Activated T-cell treated with anti-CD3 and anti-CD28 coated beads, Interleukin-2, amount 50 U/mL, for 72 hours (primary cell): ENCODE data around the gene ODAD4. TPM values are rescaled to one million over a fixed set of nuclear protein-coding genes. Genes with fewer than 3 reads are reported as not detected.

ENCODE experiments used
- ATAC-seq, 2 donors: fragments of 150-1000 bp; cut with Tn5 transposase; replicated peaks in 1 of 2; 2 replicates each; pipeline ENCODE4 v1.10.0; 2021; ENCODE audit warnings: moderate library complexity in 2 of 2, mild to moderate bottlenecking in 1 of 2
- DNase-seq, 2 donors: peaks; one replicate each; pipeline ENCODE4 v3.0.0; 2021 to 2022; ENCODE audit warnings: mixed read lengths in 1 of 2
- H3K27ac Mint-ChIP-seq: one replicate; pipeline ENCODE4 v1.8.0; 2022; ENCODE audit warnings: mild to moderate bottlenecking, moderate library complexity, mixed read lengths
- H3K27me3 Mint-ChIP-seq: one replicate; pipeline ENCODE4 v1.8.0; 2022; ENCODE audit warnings: low read depth, mixed read lengths
- H3K36me3 Mint-ChIP-seq, 2 donors: one replicate each; pipeline ENCODE4 v1.8.0; 2022; ENCODE audit warnings: mixed read lengths in 2 of 2, mild to moderate bottlenecking in 1 of 2; ENCODE audit not compliant: insufficient read depth in 2 of 2
- H3K4me1 Mint-ChIP-seq: one replicate; pipeline ENCODE4 v1.8.0; 2022; ENCODE audit warnings: low read depth, mixed read lengths
- H3K4me3 Mint-ChIP-seq, 2 donors: one replicate each; pipeline ENCODE4 v1.8.0; 2022; ENCODE audit warnings: mild to moderate bottlenecking in 2 of 2, mixed read lengths in 2 of 2, moderate library complexity in 2 of 2
- H3K9me3 Mint-ChIP-seq, 2 donors: one replicate each; pipeline ENCODE4 v1.8.0; 2022; ENCODE audit warnings: mixed read lengths in 2 of 2
- total RNA-seq, 2 donors: library from RNA; stranded (reverse); gene quantifications; one replicate each; pipeline ENCODE4 v1.2.3, GENCODE V29; 2022

The ODAD4 gene
- total RNA-seq, 2 donors from 2014 or later, result 0.72 to 1.6 TPM

GRCh38 chr17:41904242-41904841, 26.1 kb upstream of the ODAD4 start:
- Mint-ChIP-seq H3K4me1 (no peaks in the 10 kb centered on the region), H3K36me3 (peaks cover 5 to 28% of the 10 kb centered on the region in 2 donors), H3K27ac (no peak overlapping the region), H3K4me3 (no peak overlapping the region), H3K27me3 (no peaks in the 10 kb centered on the region), H3K9me3 (no peaks in the 10 kb centered on the region)
- DNase-seq (no peak), ATAC-seq (no peak)

DNA sequence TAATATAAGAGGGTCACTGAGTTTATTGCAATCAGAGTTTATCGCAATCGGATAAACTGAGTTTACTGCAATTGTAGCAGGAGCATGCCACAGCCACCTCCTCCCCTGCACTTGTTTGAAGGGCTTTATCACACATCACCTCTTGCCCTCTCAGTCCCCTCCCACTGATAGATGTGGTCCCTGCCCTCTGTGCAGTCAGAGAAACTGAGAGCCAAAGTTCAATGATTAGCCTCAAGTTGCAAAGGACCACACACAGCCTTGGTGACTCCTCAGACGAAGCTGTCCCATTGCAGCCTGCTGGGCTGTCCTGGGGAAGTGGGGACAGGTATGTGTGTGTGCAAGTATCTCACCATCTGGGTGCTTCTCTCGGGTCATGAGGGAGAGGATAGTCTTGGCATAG, 25.2 kb upstream of the ODAD4 start:
- ATAC-seq (no peak), DNase-seq (no peak)
- Mint-ChIP-seq H3K27me3 (no peaks in the 10 kb centered on the region), H3K4me1 (no peaks in the 10 kb centered on the region), H3K36me3 (peaks cover 5 to 24% of the 10 kb centered on the region in 2 donors), H3K9me3 (no peaks in the 10 kb centered on the region), H3K27ac (no peak overlapping the region), H3K4me3 (no peak overlapping the region)

GRCh38 chr17:41906465-41907184, 23.8 kb upstream of the ODAD4 start:
- Mint-ChIP-seq H3K4me3 (no peak overlapping the region), H3K27ac (no peak overlapping the region), H3K36me3 (peaks cover 2 to 17% of the 10 kb centered on the region in 2 donors), H3K9me3 (no peaks in the 10 kb centered on the region), H3K27me3 (no peaks in the 10 kb centered on the region), H3K4me1 (no peaks in the 10 kb centered on the region)
- no peak for ATAC-seq
- no peak for DNase-seq

DNA sequence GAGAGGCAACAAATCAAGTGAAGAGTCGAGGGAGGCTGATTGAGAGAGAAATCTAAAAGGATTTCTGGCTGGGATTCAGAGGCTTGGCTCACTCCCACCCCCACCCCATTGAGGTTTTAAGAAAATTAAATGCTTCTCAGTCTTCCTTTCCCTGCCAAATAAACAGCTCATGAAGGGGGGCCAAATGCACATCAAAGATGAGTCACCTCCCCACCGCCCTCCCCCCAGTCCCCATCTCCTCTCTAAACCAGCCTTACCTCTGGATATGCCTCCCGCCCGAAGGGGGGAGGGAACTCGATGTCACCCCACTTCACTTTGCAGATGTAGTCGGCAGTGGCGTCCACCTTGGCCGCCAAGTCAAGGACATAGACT, 23.2 kb upstream of the ODAD4 start:
- Mint-ChIP-seq H3K4me3 (no peak overlapping the region), H3K27ac (no peak overlapping the region), H3K36me3 (peaks cover 2 to 15% of the 10 kb centered on the region in 2 donors), H3K27me3 (no peaks in the 10 kb centered on the region), H3K9me3 (no peaks in the 10 kb centered on the region), H3K4me1 (no peaks in the 10 kb centered on the region)
- DNase-seq (no peak), ATAC-seq (no peak)

DNA sequence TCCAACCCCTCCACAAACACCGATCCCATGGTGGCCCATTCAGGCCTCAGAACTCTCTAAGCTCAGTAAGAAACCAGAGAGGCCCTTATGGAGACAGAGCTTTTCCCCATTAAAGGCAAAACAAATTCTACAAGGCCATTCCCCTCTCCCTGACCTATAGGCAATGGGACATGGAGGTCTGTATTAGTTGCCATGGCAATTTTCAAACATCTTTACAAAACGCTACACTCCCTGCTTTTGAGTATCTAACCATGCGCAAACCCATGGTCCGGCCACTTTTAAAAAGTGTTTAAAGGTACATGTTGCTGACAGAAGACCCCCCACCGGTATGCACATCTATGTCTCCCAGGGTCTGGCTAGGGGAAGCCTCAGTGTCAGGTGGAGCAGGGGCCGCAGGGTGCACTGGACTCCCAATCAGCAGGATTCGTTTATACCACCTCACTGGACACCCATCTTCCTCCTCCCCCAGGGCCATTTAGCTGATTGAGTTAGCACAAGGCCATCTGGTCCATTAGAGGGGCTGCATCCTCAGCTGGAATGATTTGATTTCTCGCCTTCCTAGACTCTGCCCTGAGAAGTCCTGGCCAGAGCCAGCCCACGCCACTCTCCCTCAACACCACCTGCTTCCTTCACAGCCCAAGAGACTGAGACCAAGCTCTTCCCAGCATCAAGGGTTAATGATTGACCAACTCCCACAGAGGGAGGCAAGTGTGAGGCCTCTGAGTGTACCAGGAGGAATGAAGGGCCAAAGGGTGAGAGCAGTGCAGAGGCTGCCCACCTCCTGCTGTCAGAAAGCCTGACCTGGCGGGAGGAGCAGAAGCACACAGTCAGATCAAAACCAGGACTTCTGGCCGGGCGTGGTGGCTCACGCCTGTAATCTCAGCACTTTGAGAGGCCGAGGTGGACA, 22.5 kb upstream of the ODAD4 start:
- ATAC-seq (no peak), DNase-seq (no peak)
- Mint-ChIP-seq H3K27me3 (no peaks in the 10 kb centered on the region), H3K4me3 (no peak overlapping the region), H3K4me1 (no peaks in the 10 kb centered on the region), H3K9me3 (no peaks in the 10 kb centered on the region), H3K36me3 (peaks cover 2 to 16% of the 10 kb centered on the region in 2 donors), H3K27ac (peak overlapping the region; percentile 22)

DNA sequence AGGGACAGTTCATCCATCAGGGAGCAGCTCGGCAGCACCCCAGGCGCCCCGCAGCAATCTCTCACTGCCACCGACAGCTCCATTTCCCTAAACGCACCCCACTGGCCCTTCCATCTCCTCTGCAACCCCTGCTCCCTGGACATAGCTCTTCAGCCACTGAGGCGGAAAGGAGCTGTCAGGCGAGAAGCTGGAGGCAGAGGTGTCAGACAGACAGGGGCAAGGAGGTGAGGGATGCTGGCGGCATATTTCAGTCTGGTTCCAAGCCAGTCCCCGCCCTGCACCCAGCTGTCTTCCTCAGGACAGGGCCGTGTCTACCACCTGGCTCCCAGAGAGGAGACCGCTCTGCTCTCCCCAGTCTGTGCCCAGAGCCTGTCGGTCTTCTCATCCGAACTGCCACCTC, 21.3 kb upstream of the ODAD4 start:
- Mint-ChIP-seq H3K4me3 (no peak overlapping the region), H3K36me3 (peaks cover 2 to 13% of the 10 kb centered on the region in 2 donors), H3K27me3 (no peaks in the 10 kb centered on the region), H3K9me3 (no peaks in the 10 kb centered on the region), H3K4me1 (no peaks in the 10 kb centered on the region), H3K27ac (no peak overlapping the region)
- DNase-seq (no peak), ATAC-seq (no peak)

DNA sequence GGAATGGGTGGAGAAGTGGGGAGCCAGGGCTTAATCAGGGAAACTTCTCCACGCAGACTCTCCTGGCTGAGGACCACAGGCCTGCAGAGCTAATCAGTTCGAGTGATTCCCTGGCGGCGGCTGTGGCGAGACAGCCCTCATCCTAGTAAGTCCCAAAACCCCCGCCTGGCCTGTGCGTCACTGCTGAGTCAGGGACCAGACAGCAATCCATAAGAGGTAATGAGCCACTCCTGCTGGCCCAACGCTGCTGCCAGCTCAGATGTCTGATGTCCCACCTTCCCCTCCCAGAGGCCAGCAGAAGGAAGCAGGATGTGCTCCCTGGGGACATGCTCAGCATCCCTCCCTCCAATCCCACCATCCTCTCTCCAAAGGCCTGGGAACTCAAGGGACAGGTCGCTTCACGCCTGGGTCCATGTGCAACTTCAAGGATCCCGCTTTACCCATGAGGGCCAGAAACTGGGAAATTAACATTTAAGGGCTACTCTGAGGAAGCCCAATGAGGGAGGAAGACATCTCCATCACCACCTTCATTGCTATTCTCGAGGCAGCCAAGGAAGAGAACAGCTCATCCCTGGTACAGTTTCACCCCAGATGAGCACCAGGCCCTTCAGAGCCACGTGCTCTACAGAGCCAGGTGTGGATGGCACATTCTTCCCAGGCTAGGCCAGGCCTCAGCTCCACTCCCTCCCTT, 19.6 kb upstream of the ODAD4 start:
- Mint-ChIP-seq H3K27ac (no peak overlapping the region), H3K36me3 (peaks cover 2 to 10% of the 10 kb centered on the region in 2 donors), H3K9me3 (no peaks in the 10 kb centered on the region), H3K27me3 (no peaks in the 10 kb centered on the region), H3K4me1 (peaks cover 5% of the 10 kb centered on the region), H3K4me3 (no peak overlapping the region)
- DNase-seq (no peak), ATAC-seq (no peak)

DNA sequence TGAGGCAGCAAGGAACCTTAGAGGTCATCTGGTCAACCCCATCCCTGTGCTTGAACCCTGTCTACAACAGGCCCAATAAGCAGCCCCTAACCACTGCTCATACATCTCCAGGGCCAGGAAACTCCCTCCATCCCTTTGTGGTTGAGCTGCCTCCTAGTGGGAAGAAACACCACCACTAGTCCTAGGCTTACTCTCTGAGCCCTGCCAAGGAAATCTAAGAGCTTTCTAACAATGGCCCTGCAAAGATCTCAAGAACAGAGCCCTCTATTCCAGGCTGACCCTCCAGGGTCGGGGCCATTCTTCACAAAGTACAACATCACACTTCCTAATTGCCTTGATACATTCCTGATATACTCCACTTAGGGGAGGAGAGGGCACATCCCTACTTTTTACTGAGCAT, 17.5 kb upstream of the ODAD4 start:
- ATAC-seq (no peak), DNase-seq (no peak)
- Mint-ChIP-seq H3K4me3 (no peak overlapping the region), H3K9me3 (no peaks in the 10 kb centered on the region), H3K36me3 (peaks cover 2 to 7% of the 10 kb centered on the region in 2 donors), H3K4me1 (peaks cover 20% of the 10 kb centered on the region), H3K27ac (peak overlapping the region; percentile 59), H3K27me3 (no peaks in the 10 kb centered on the region)

DNA sequence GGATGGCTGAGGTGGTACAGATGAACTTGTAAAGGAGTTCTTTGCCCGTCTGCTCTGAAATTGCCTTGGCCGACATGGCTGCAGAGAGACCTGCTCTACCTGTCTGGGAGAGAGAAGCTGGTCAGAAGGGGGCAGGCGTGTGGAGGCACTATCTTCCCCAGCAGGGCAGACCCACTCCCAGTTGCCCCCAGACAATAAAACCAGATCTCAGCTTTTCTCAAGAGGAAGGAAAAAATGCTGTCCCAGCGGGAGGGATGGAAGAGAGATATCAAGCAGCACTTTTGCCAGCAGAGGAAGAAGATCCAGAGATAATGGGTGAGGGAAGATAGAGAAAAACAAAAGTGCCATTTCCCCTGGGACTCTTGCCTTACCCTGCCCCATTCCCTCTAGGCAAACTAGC, 16.6 kb upstream of the ODAD4 start:
- no peak overlapping the region for H3K27ac Mint-ChIP-seq
- H3K4me1 Mint-ChIP-seq, result peaks cover 20% of the 10 kb centered on the region

DNA sequence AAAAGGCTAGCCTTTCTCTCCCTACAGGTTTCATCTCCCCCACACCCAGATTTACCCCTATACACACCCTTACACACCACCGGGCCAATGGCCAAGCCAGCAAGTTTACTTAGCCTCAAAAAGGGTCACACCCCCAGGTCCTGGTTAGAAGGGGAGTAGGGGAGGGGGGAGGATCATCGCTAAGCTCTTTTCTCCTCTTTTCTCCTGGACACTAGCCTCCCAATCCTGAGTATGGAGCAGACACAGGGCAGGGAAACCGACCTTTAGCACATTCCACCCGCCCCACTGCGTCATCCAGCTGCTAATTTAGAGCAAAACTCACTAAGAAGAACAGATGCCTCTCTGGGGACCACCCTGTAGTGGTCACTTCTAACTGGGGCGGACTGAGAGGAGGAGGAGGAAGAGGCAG, 16.1 kb upstream of the ODAD4 start:
- ATAC-seq, result no peak
- Mint-ChIP-seq H3K4me3 (no peak overlapping the region), H3K27me3 (no peaks in the 10 kb centered on the region), H3K36me3 (peaks cover 2 to 5% of the 10 kb centered on the region in 2 donors), H3K9me3 (no peaks in the 10 kb centered on the region), H3K4me1 (peaks cover 20% of the 10 kb centered on the region), H3K27ac (no peak overlapping the region)
- DNase-seq, result no peak

More for the DNA sequence above, 16.6 kb upstream of the ODAD4 start:
- H3K36me3 Mint-ChIP-seq, result peaks cover 2 to 5% of the 10 kb centered on the region in 2 donors
- H3K4me3 Mint-ChIP-seq, result no peak overlapping the region
- no peaks in the 10 kb centered on the region for H3K27me3 Mint-ChIP-seq
- DNase-seq (no peak), ATAC-seq (no peak)
- H3K9me3 Mint-ChIP-seq, result no peaks in the 10 kb centered on the region

- no peak overlapping the region for H3K4me3 Mint-ChIP-seq
- H3K36me3 Mint-ChIP-seq, result peaks cover 2 to 5% of the 10 kb centered on the region in 2 donors
- ATAC-seq (no peak), DNase-seq (no peak)
- no peak overlapping the region for H3K27ac Mint-ChIP-seq
- H3K27me3 Mint-ChIP-seq, result no peaks in the 10 kb centered on the region
- peaks cover 23% of the 10 kb centered on the region for H3K4me1 Mint-ChIP-seq
- no peaks in the 10 kb centered on the region for H3K9me3 Mint-ChIP-seq
These were observed 15.4 kb upstream of the ODAD4 start for GRCh38 chr17:41915020-41915419.

DNA sequence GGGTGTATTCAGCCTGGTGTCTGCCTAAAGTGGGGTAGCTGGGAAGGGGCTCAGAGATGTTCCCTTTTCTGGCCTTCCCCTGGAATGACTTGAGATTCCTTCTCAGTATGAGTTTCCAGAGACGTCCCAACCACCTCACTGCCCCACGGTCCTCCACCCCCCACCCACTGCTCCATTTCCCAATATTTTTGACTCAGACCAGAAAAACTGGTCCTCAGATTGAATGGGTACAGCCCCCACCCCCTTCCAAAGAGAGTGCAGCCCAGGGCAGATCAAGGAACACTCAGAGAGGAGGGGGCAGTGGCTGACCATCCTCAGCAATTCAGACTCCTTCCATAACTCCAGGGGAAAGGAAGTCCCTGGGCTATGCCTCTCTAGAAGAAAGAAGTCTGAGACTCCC, 14.9 kb upstream of the ODAD4 start:
- no peak for ATAC-seq
- no peaks in the 10 kb centered on the region for H3K27me3 Mint-ChIP-seq
- DNase-seq, result no peak
- peak overlapping the region; percentile 32 for H3K27ac Mint-ChIP-seq
- H3K9me3 Mint-ChIP-seq, result no peaks in the 10 kb centered on the region
- H3K36me3 Mint-ChIP-seq, result peaks cover 2 to 5% of the 10 kb centered on the region in 2 donors
- peaks cover 26% of the 10 kb centered on the region for H3K4me1 Mint-ChIP-seq
- H3K4me3 Mint-ChIP-seq, result peak overlapping the region; percentile 34 to 57

GRCh38 chr17:41917192-41917591, 13.2 kb upstream of the ODAD4 start:
- peak overlapping the region; percentile 89 for H3K27ac Mint-ChIP-seq
- no peak for DNase-seq
- no peak for ATAC-seq
- H3K4me1 Mint-ChIP-seq, result peaks cover 26% of the 10 kb centered on the region
- H3K4me3 Mint-ChIP-seq, result peak overlapping the region; percentile 95 to 97
- peaks cover 2 to 4% of the 10 kb centered on the region in 2 donors for H3K36me3 Mint-ChIP-seq
- no peaks in the 10 kb centered on the region for H3K27me3 Mint-ChIP-seq
- H3K9me3 Mint-ChIP-seq, result no peaks in the 10 kb centered on the region
